Measurements from ENCODE around the gene COX7B. TPM values are rescaled to one million over a fixed set of nuclear protein-coding genes. Genes with fewer than 3 reads are reported as not detected.

Gene COX7B
- total and polyA plus RNA-seq, 2 of the 8 experiments (the other 6 are each of a cell fraction or from before 2014, with no cell fraction given), result 268 to 974 TPM

- TF ChIP-seq CHD7 (IDR thresholded peaks at IDR 0.05; ENCODE audit: insufficient replicate concordance, low read length) (no peak), POLR2AphosphoS5 (IDR thresholded peaks at IDR 0.05; ENCODE audit: low read depth, low read length) (peak; percentile 88), SP1 (IDR thresholded peaks at IDR 0.05; ENCODE audit: low read depth, low read length) (peak; percentile 29; the same call in 1 of the 2 replicates), TAF1 (IDR thresholded peaks at IDR 0.05; ENCODE audit: low read depth, low read length) (peak; percentile 97), SIX5 (IDR thresholded peaks at IDR 0.05; ENCODE audit: low read depth, low read length) (peak; percentile 63), SIN3A (conservative IDR thresholded peaks at IDR 0.05 in 1 of 2, IDR thresholded peaks at IDR 0.05 in 1 of 2; ENCODE audit: low read depth in 1 of 2, low read length in 2 of 2) (peak in 1 of 2 experiments; percentile 18; a peak in 2 of 4 replicates), RFX5 (IDR thresholded peaks at IDR 0.05; ENCODE audit: borderline replicate concordance, low read depth, low read length) (no peak), ASH2L (IDR thresholded peaks at IDR 0.05; ENCODE audit: low read length) (no peak), SAP30 (IDR thresholded peaks at IDR 0.05; ENCODE audit: insufficient read depth, insufficient replicate concordance, low read length) (peak; percentile 20)
Measured at GRCh38 chrX:77899081-77899828, at the start of gene COX7B (continued).
